Calu3 (cell line): ENCODE data around the gene DNAH9. TPM values are rescaled to one million over a fixed set of nuclear protein-coding genes. Genes with fewer than 3 reads are reported as not detected.

Source experiments
- BruUV-seq: library from RNA; stranded (reverse); fragments of 400-500 nt; replicated peaks from 2 replicates; lab custom pipeline; 2021; lab: Mats Ljungman, UMichigan
- CTCF ChIA-PET: fragments of 300-600 bp; sonication (Branson Sonifier 250); formaldehyde crosslinking; loops from one replicate; lab custom pipeline; 2022; ENCODE audit warnings: antibody characterized with exemption; lab: Charles Lee
- DNase-seq: peaks from one replicate; pipeline ENCODE4 v3.0.0; 2022
- H3K27ac Mint-ChIP-seq: one replicate; pipeline ENCODE4 v1.8.0; 2022; ENCODE audit warnings: mixed read lengths; ENCODE audit not compliant: unreplicated experiment
- H3K27me3 Mint-ChIP-seq: one replicate; pipeline ENCODE4 v1.8.0; 2022; ENCODE audit warnings: mixed read lengths; ENCODE audit not compliant: unreplicated experiment
- H3K36me3 Mint-ChIP-seq: one replicate; pipeline ENCODE4 v1.8.0; 2022; ENCODE audit warnings: mild to moderate bottlenecking, moderate library complexity, mixed read lengths; ENCODE audit not compliant: insufficient read depth, unreplicated experiment
- H3K4me1 Mint-ChIP-seq: one replicate; pipeline ENCODE4 v1.8.0; 2022; ENCODE audit warnings: mild to moderate bottlenecking, low read depth, mixed read lengths; ENCODE audit not compliant: unreplicated experiment
- H3K4me3 Mint-ChIP-seq: one replicate; pipeline ENCODE4 v1.8.0; 2022; ENCODE audit warnings: mild to moderate bottlenecking, low read depth, moderate library complexity, mixed read lengths; ENCODE audit not compliant: unreplicated experiment
- H3K9me3 Mint-ChIP-seq: one replicate; pipeline ENCODE4 v1.8.0; 2022; ENCODE audit warnings: low read depth, mixed read lengths; ENCODE audit not compliant: unreplicated experiment
- CTCF ChIP-seq: fragments of 200-600 bp; IDR thresholded peaks from one replicate; pipeline ENCODE4 v1.8.0; 2022; ENCODE audit warnings: antibody characterized with exemption; ENCODE audit not compliant: unreplicated experiment
- intact Hi-C: fragments of 100-400 bp; cut with micrococcal nuclease; formaldehyde crosslinking; loops from one replicate; pipeline ENCODE4 v1.10.0; 2022; ENCODE audit not compliant: unreplicated experiment
- total RNA-seq: library from RNA; stranded (reverse); gene quantifications from 2 replicates; pipeline ENCODE4 v1.2.3, GENCODE V29; 2022

The DNAH9 gene
- total RNA-seq, 1 experiment from 2014 or later: 0.19 TPM

GRCh38 chr17:11908711-11909146 lies 310.5 kb downstream of the DNAH9 start:
- no peak for TF ChIP-seq CTCF
- no peaks in the 10 kb centered on the region for H3K27me3 Mint-ChIP-seq
- H3K9me3 Mint-ChIP-seq: peaks cover 18% of the 10 kb centered on the region
- no TSS peak for BruUV-seq
- CTCF ChIA-PET: no interaction called here
- no peaks in the 10 kb centered on the region for H3K36me3 Mint-ChIP-seq
- DNase-seq: no peak
- intact Hi-C loops: no loop called here
- H3K4me3 Mint-ChIP-seq: no peak overlapping the region
- H3K4me1 Mint-ChIP-seq: no peaks in the 10 kb centered on the region
- H3K27ac Mint-ChIP-seq: no peak overlapping the region

GRCh38 chr17:11909348-11909747 lies 311.1 kb downstream of the DNAH9 start:
- no TSS peak for BruUV-seq
- DNase-seq: no peak
- no peak overlapping the region for H3K4me3 Mint-ChIP-seq
- no peak for TF ChIP-seq CTCF
- CTCF ChIA-PET: no interaction called here
- intact Hi-C loops: no loop called here
- peaks cover 15% of the 10 kb centered on the region for H3K9me3 Mint-ChIP-seq
- no peak overlapping the region for H3K27ac Mint-ChIP-seq
- H3K27me3 Mint-ChIP-seq: no peaks in the 10 kb centered on the region
- no peaks in the 10 kb centered on the region for H3K4me1 Mint-ChIP-seq
- no peaks in the 10 kb centered on the region for H3K36me3 Mint-ChIP-seq

- Mint-ChIP-seq H3K4me3 (no peak overlapping the region), H3K9me3 (peaks cover 30% of the 10 kb centered on the region), H3K36me3 (no peaks in the 10 kb centered on the region), H3K4me1 (no peaks in the 10 kb centered on the region), H3K27ac (no peak overlapping the region), H3K27me3 (no peaks in the 10 kb centered on the region)
- intact Hi-C loops: no loop called here
- no TSS peak for BruUV-seq
- DNase-seq: no peak
- TF ChIP-seq CTCF: no peak
- CTCF ChIA-PET: no interaction called here
Observed at GRCh38 chr17:11916091-11916490, 317.8 kb downstream of the DNAH9 start.

GRCh38 chr17:11917415-11917814 lies 319.1 kb downstream of the DNAH9 start:
- BruUV-seq: no TSS peak
- no peaks in the 10 kb centered on the region for H3K36me3 Mint-ChIP-seq
- H3K27me3 Mint-ChIP-seq: no peaks in the 10 kb centered on the region
- H3K4me3 Mint-ChIP-seq: no peak overlapping the region
- CTCF ChIA-PET: no interaction called here
- no peaks in the 10 kb centered on the region for H3K4me1 Mint-ChIP-seq
- DNase-seq: no peak
- H3K9me3 Mint-ChIP-seq: peaks cover 24% of the 10 kb centered on the region
- TF ChIP-seq CTCF: no peak
- intact Hi-C loops: no loop called here
- no peak overlapping the region for H3K27ac Mint-ChIP-seq
